ENCODE results near the gene CCDC167.
"Not testable (repeated sequence)": the region's sequence is repeated elsewhere in the genome, so short reads cannot be mapped to it uniquely, and the experiment has no call there.

Gene CCDC167

DNA sequence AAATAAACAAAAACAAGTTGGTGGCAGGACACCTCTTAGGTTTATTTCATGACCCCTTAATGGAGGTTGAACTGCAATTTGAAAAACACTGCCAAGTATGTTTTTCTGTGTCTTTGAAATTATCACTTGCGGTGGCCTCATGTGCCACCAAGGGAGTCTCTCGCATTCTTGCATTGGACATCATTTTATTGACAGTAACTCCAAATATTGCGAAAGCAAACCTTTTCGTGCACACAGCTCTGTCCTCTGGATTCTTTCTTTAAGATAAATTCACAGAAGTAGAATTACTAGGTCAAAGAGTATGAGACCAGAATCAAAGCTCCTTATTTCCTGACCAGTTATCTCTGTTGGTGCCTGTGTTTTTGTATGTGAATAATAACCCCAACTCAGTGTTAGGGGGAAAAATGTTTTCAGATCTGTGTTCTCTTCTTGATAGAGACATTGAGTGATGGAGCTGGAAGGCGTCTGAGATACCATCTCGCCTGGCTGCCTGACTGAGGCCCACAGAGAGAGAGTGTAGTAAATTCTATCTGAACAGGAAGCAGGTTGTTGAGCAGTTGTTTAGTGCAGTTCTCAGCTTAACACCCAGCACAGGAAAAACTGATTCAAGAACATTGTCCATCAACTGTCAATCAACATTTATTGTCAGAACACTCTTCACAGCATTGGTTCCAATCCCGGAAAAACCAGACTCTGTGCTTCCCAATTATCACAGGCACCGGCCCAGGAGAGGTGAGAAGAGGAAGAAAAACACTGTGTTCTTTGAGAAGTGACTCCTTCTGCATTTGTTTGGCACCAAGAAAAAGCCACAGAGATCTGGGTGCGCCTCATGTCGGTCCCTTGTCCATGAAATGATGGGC is 2.2 kb upstream of the CCDC167 start:
- H3K27me3 ChIP-seq (ENCODE audit: insufficient read depth, poor library complexity, severe bottlenecking): no peaks in the 10 kb centered on the region
- H3K27ac ChIP-seq (replicated peaks): no peak overlapping the region
- no peak for TF ChIP-seq GABPA (IDR thresholded peaks at IDR 0.05; ENCODE audit: low read depth)
- TF ChIP-seq, protein P1, sequence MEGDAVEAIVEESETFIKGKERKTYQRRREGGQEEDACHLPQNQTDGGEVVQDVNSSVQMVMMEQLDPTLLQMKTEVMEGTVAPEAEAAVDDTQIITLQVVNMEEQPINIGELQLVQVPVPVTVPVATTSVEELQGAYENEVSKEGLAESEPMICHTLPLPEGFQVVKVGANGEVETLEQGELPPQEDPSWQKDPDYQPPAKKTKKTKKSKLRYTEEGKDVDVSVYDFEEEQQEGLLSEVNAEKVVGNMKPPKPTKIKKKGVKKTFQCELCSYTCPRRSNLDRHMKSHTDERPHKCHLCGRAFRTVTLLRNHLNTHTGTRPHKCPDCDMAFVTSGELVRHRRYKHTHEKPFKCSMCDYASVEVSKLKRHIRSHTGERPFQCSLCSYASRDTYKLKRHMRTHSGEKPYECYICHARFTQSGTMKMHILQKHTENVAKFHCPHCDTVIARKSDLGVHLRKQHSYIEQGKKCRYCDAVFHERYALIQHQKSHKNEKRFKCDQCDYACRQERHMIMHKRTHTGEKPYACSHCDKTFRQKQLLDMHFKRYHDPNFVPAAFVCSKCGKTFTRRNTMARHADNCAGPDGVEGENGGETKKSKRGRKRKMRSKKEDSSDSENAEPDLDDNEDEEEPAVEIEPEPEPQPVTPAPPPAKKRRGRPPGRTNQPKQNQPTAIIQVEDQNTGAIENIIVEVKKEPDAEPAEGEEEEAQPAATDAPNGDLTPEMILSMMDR (IDR thresholded peaks at IDR 0.05; ENCODE audit: insufficient read depth, low read length): no peak
- no peak for TF ChIP-seq SPI1 (IDR thresholded peaks at IDR 0.05; ENCODE audit: borderline replicate concordance, low read depth)
- no peak for TF ChIP-seq POLR2AphosphoS5 (IDR thresholded peaks at IDR 0.05; ENCODE audit: low read depth)
- TF ChIP-seq, protein P2, sequence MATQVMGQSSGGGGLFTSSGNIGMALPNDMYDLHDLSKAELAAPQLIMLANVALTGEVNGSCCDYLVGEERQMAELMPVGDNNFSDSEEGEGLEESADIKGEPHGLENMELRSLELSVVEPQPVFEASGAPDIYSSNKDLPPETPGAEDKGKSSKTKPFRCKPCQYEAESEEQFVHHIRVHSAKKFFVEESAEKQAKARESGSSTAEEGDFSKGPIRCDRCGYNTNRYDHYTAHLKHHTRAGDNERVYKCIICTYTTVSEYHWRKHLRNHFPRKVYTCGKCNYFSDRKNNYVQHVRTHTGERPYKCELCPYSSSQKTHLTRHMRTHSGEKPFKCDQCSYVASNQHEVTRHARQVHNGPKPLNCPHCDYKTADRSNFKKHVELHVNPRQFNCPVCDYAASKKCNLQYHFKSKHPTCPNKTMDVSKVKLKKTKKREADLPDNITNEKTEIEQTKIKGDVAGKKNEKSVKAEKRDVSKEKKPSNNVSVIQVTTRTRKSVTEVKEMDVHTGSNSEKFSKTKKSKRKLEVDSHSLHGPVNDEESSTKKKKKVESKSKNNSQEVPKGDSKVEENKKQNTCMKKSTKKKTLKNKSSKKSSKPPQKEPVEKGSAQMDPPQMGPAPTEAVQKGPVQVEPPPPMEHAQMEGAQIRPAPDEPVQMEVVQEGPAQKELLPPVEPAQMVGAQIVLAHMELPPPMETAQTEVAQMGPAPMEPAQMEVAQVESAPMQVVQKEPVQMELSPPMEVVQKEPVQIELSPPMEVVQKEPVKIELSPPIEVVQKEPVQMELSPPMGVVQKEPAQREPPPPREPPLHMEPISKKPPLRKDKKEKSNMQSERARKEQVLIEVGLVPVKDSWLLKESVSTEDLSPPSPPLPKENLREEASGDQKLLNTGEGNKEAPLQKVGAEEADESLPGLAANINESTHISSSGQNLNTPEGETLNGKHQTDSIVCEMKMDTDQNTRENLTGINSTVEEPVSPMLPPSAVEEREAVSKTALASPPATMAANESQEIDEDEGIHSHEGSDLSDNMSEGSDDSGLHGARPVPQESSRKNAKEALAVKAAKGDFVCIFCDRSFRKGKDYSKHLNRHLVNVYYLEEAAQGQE (IDR thresholded peaks at IDR 0.05; ENCODE audit: insufficient replicate concordance, low read depth): no peak
- H3K4me3 ChIP-seq (replicated peaks; ENCODE audit: insufficient read depth, low read length): no peak overlapping the region
- DNase-seq (ENCODE audit: low read depth in 1 of 2, low spot score in 1 of 2): no peak

- not testable (repeated sequence) for H3K27ac ChIP-seq (replicated peaks); H3K4me3 ChIP-seq (replicated peaks; ENCODE audit: insufficient read depth, low read length); DNase-seq (ENCODE audit: low read depth in 1 of 2, low spot score in 1 of 2); H3K27me3 ChIP-seq (ENCODE audit: insufficient read depth, poor library complexity, severe bottlenecking)
Observed at GRCh38 chr6:37500904-37501303, 1.2 kb upstream of the CCDC167 start.

- TF ChIP-seq POLR2AphosphoS5 (IDR thresholded peaks at IDR 0.05; ENCODE audit: low read depth): no peak
- TF ChIP-seq, protein P2 (IDR thresholded peaks at IDR 0.05; ENCODE audit: insufficient replicate concordance, low read depth): no peak
- Histone ChIP-seq H3K27ac (replicated peaks) (no peak overlapping the region), H3K27me3 (ENCODE audit: insufficient read depth, poor library complexity, severe bottlenecking) (no peaks in the 10 kb centered on the region), H3K4me3 (replicated peaks; ENCODE audit: insufficient read depth, low read length) (peak overlapping the region; percentile 72)
- DNase-seq (ENCODE audit: low read depth in 1 of 2, low spot score in 1 of 2): no peak
Observed at GRCh38 chr6:37500294-37500608, 558 bp upstream of the CCDC167 start.

DNA sequence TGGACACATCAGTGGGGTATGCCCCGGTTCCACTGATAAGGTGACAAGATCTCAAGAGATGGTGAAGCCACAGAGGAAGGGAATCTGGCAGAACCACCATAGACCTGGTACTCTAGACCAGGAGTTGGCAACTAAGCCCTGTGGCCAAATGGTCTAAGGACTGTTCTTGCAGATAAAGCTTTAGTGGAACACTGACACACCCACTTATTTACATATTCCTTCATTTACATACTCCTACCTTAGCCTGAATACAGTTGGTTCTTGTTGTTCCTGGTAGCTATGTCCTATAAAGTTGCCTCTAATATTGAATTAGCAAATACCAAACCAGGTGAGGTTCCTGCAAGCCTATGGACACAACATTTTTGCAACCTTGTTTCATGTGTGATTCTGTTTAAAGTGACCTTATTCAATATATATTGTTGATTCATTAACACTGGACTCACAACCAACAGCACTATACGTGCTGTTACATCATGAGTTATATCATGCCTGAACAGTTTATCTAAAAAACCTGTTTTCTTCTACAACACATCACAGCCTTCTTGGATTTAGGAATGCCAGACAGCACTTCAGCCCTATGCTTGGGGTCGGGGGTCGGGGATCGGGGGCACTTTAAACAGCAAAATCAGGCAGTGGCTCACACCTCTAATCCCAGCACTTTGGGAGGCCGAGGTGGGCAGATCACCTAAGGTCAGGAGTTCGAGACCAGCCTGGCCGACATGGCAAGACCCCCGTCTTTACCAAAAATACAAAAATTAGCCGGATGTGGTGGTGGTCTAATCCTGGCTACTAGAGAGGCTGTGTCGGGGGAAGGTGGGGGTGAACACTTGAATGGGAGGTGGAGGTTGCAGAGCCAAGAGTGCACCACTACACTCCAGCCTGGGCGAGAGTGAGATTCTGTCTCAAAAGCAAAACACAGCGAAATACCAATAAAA is 2.5 kb downstream of the CCDC167 start:
- Histone ChIP-seq H3K27me3 (ENCODE audit: insufficient read depth, poor library complexity, severe bottlenecking) (no peaks in the 10 kb centered on the region), H3K27ac (replicated peaks) (no peak overlapping the region), H3K4me3 (replicated peaks; ENCODE audit: insufficient read depth, low read length) (no peak overlapping the region)
- DNase-seq (ENCODE audit: low read depth in 1 of 2, low spot score in 1 of 2): no peak
- no peak for TF ChIP-seq POLR2AphosphoS5 (IDR thresholded peaks at IDR 0.05; ENCODE audit: low read depth)

DNA sequence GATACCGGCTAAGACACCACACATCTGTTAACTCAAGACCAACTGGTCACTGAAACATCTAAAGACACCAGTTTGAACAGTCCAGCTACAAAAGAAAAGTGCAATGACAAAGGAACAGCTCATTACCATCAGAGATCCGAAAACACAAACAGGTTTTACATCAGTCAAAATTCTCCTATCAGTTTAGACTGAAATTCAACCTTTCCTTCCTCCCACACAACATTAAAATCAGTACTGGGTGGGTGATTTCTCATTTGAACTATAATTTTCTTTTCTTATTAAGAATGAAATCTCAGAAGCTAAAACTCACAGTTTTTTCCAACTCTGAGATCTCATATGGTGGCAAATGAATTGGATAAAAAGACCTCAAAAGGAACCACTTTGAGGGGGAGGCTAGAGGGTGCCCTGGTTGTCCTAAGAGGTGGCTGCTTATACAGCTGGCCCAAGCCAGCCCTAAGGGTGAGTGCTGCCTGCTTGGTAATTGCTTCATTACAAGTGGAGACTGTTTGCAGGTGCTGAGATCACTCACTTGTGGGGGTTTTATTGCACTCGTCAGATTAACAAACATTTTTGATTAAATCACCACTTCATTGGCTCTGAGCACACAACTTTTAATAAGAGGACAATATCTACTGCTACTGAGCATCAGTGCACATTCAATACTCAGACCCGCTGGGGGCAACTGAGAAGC is 4.3 kb downstream of the CCDC167 start:
- Histone ChIP-seq H3K4me3 (replicated peaks; ENCODE audit: insufficient read depth, low read length) (no peak overlapping the region), H3K27ac (replicated peaks) (no peak overlapping the region), H3K27me3 (ENCODE audit: insufficient read depth, poor library complexity, severe bottlenecking) (no peaks in the 10 kb centered on the region)
- DNase-seq (ENCODE audit: low read depth in 1 of 2, low spot score in 1 of 2): no peak
- TF ChIP-seq, protein P1 (IDR thresholded peaks at IDR 0.05; ENCODE audit: insufficient read depth, low read length): no peak
- no peak for TF ChIP-seq GABPA (IDR thresholded peaks at IDR 0.05; ENCODE audit: low read depth)
- no peak for TF ChIP-seq SPI1 (IDR thresholded peaks at IDR 0.05; ENCODE audit: borderline replicate concordance, low read depth)
- TF ChIP-seq, protein P2 (IDR thresholded peaks at IDR 0.05; ENCODE audit: insufficient replicate concordance, low read depth): no peak
- TF ChIP-seq POLR2AphosphoS5 (IDR thresholded peaks at IDR 0.05; ENCODE audit: low read depth): no peak

Measured in HL-60 (cell line).